Measurements from ENCODE around the gene MAST4. TPM values are rescaled to one million over a fixed set of nuclear protein-coding genes. Genes with fewer than 3 reads are reported as not detected.

MAST4 gene
- total RNA-seq, 1 donor from 2014 or later = 22.3 TPM

DNA sequence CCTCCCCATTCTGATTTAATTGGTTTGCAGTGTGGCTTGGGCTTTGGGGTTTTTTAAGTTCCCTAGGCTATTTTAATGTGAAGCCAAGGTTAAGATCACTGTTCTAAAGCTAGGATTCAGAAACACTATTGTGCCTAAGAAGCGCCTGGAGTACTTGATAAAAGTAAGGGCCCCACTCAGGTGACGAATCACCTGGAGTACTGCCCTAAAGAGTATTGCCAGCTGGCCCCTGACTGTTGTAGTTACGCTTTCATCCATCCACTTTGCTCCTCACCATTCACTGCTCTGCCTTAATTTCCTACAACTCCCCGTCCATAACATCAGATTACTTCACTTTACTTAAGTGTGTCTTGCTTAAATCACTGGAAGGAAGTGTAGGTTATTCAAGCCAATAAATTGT is 481.1 kb downstream of the MAST4 start:
- no peaks in the 10 kb centered on the region for H3K27me3 ChIP-seq (ENCODE audit: insufficient read depth, low read length)
- H3K4me1 ChIP-seq (ENCODE audit: insufficient read depth, low read length) = no peaks in the 10 kb centered on the region
- Mint-ChIP-seq H3K4me3 (ENCODE audit: unreplicated experiment) (no peak overlapping the region), H3K27me3 (ENCODE audit: low read depth, unreplicated experiment) (no peaks in the 10 kb centered on the region), H3K9me3 (ENCODE audit: unreplicated experiment) (no peaks in the 10 kb centered on the region), H3K27ac (ENCODE audit: unreplicated experiment) (no peak overlapping the region), H3K4me1 (ENCODE audit: low read depth, unreplicated experiment) (no peaks in the 10 kb centered on the region), H3K36me3 (ENCODE audit: low read depth, unreplicated experiment) (no peaks in the 10 kb centered on the region)
- H3K9me3 ChIP-seq (ENCODE audit: insufficient read depth, low read depth, low read length) = no peaks in the 10 kb centered on the region
- H3K79me2 ChIP-seq (ENCODE audit: insufficient read depth, low read length) = peaks cover 32% of the 10 kb centered on the region
- peaks cover 28% of the 10 kb centered on the region for H4K20me1 ChIP-seq (ENCODE audit: insufficient read depth, low read length)
- H3K4me2 ChIP-seq (ENCODE audit: low read length) = no peak overlapping the region
- H3K36me3 ChIP-seq (ENCODE audit: insufficient read depth, low read length) = no peaks in the 10 kb centered on the region
- DNase-seq (ENCODE audit: low read depth) = no peak
- no peak overlapping the region for H2AFZ ChIP-seq (ENCODE audit: low read depth, low read length)
- H3K4me3 ChIP-seq (ENCODE audit: insufficient read depth, low read depth, low read length) = no peak overlapping the region
- no peak overlapping the region for H3K9ac ChIP-seq (ENCODE audit: low read length)
- no peak for TF ChIP-seq EZH2 (IDR thresholded peaks at IDR 0.05; ENCODE audit: insufficient read depth, low read length)
- TF ChIP-seq, protein P1, sequence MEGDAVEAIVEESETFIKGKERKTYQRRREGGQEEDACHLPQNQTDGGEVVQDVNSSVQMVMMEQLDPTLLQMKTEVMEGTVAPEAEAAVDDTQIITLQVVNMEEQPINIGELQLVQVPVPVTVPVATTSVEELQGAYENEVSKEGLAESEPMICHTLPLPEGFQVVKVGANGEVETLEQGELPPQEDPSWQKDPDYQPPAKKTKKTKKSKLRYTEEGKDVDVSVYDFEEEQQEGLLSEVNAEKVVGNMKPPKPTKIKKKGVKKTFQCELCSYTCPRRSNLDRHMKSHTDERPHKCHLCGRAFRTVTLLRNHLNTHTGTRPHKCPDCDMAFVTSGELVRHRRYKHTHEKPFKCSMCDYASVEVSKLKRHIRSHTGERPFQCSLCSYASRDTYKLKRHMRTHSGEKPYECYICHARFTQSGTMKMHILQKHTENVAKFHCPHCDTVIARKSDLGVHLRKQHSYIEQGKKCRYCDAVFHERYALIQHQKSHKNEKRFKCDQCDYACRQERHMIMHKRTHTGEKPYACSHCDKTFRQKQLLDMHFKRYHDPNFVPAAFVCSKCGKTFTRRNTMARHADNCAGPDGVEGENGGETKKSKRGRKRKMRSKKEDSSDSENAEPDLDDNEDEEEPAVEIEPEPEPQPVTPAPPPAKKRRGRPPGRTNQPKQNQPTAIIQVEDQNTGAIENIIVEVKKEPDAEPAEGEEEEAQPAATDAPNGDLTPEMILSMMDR (IDR thresholded peaks at IDR 0.05; ENCODE audit: insufficient read depth, low read depth, low read length) = no peak
- no peak for FAIRE-seq
- no peak overlapping the region for H3K27ac ChIP-seq (ENCODE audit: low read depth, low read length)

DNA sequence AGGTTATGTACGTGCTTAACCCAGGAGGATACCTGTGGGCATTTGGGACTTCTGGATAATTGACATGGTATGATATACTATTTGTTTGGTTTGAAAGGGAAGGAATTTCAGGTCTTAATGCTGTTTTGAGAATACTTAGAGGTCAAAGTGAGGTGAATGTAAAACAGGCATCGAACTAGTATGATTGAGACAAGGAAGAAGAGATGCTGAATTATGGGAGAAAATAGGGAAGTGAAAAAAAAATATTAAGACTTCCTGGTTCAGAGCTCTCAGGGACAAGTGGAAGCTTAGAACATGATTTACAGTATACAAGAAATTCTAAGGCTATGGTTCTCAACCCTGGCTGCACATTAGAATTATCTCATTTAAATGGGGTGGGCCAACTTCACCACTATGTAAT is 485.1 kb downstream of the MAST4 start:
- Histone ChIP-seq H3K4me3 (ENCODE audit: insufficient read depth, low read depth, low read length) (no peak overlapping the region), H2AFZ (ENCODE audit: low read depth, low read length) (no peak overlapping the region), H3K9me3 (ENCODE audit: insufficient read depth, low read depth, low read length) (no peaks in the 10 kb centered on the region), H3K4me2 (ENCODE audit: low read length) (no peak overlapping the region), H3K27me3 (ENCODE audit: insufficient read depth, low read length) (no peaks in the 10 kb centered on the region), H3K9ac (ENCODE audit: low read length) (no peak overlapping the region), H3K27ac (ENCODE audit: low read depth, low read length) (no peak overlapping the region), H3K4me1 (ENCODE audit: insufficient read depth, low read length) (no peaks in the 10 kb centered on the region), H3K79me2 (ENCODE audit: insufficient read depth, low read length) (peaks cover 45% of the 10 kb centered on the region), H4K20me1 (ENCODE audit: insufficient read depth, low read length) (peaks cover 15% of the 10 kb centered on the region), H3K36me3 (ENCODE audit: insufficient read depth, low read length) (no peaks in the 10 kb centered on the region)
- no peak for TF ChIP-seq EZH2 (IDR thresholded peaks at IDR 0.05; ENCODE audit: insufficient read depth, low read length)
- TF ChIP-seq, protein P1 (IDR thresholded peaks at IDR 0.05; ENCODE audit: insufficient read depth, low read depth, low read length) = no peak
- no peaks in the 10 kb centered on the region for H3K27me3 Mint-ChIP-seq (ENCODE audit: low read depth, unreplicated experiment)
- no peaks in the 10 kb centered on the region for H3K36me3 Mint-ChIP-seq (ENCODE audit: low read depth, unreplicated experiment)
- FAIRE-seq (no peak), DNase-seq (ENCODE audit: low read depth) (no peak)
- H3K9me3 Mint-ChIP-seq (ENCODE audit: unreplicated experiment) = no peaks in the 10 kb centered on the region
- H3K4me3 Mint-ChIP-seq (ENCODE audit: unreplicated experiment) = no peak overlapping the region
- peaks cover 8% of the 10 kb centered on the region for H3K4me1 Mint-ChIP-seq (ENCODE audit: low read depth, unreplicated experiment)
- H3K27ac Mint-ChIP-seq (ENCODE audit: unreplicated experiment) = no peak overlapping the region

DNA sequence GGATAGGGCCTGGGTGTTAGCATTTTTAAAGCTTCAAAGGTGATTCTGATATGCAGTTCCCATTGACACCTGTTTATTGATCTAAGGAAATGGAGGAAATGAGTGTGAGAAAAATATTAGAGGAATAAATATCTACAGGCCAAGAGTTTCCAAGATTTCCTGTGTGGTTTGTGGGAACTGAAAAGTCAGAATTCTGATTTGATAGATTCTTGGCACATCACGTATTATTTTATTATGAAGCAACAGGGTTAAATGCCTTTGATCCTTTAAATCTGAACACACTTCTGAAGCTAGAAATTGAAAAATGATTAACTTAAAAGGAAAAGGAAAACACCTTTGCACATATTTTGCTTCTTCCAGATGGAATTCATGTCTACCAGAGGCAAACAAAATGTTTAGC is 486.7 kb downstream of the MAST4 start:
- H3K36me3 Mint-ChIP-seq (ENCODE audit: low read depth, unreplicated experiment) = no peaks in the 10 kb centered on the region
- Histone ChIP-seq H3K4me3 (ENCODE audit: insufficient read depth, low read depth, low read length) (no peak overlapping the region), H4K20me1 (ENCODE audit: insufficient read depth, low read length) (peaks cover 23% of the 10 kb centered on the region), H3K79me2 (ENCODE audit: insufficient read depth, low read length) (peaks cover 56% of the 10 kb centered on the region), H3K27me3 (ENCODE audit: insufficient read depth, low read length) (no peaks in the 10 kb centered on the region), H2AFZ (ENCODE audit: low read depth, low read length) (no peak overlapping the region), H3K9ac (ENCODE audit: low read length) (no peak overlapping the region), H3K4me2 (ENCODE audit: low read length) (no peak overlapping the region), H3K36me3 (ENCODE audit: insufficient read depth, low read length) (no peaks in the 10 kb centered on the region), H3K9me3 (ENCODE audit: insufficient read depth, low read depth, low read length) (no peaks in the 10 kb centered on the region), H3K27ac (ENCODE audit: low read depth, low read length) (no peak overlapping the region), H3K4me1 (ENCODE audit: insufficient read depth, low read length) (no peaks in the 10 kb centered on the region)
- no peak overlapping the region for H3K4me3 Mint-ChIP-seq (ENCODE audit: unreplicated experiment)
- no peak overlapping the region for H3K27ac Mint-ChIP-seq (ENCODE audit: unreplicated experiment)
- DNase-seq (ENCODE audit: low read depth) (no peak), FAIRE-seq (no peak)
- no peaks in the 10 kb centered on the region for H3K27me3 Mint-ChIP-seq (ENCODE audit: low read depth, unreplicated experiment)
- no peaks in the 10 kb centered on the region for H3K9me3 Mint-ChIP-seq (ENCODE audit: unreplicated experiment)
- peaks cover 8% of the 10 kb centered on the region for H3K4me1 Mint-ChIP-seq (ENCODE audit: low read depth, unreplicated experiment)
- no peak for TF ChIP-seq EZH2 (IDR thresholded peaks at IDR 0.05; ENCODE audit: insufficient read depth, low read length)
- TF ChIP-seq, protein P1 (IDR thresholded peaks at IDR 0.05; ENCODE audit: insufficient read depth, low read depth, low read length) = no peak
